NCI-H526 (cell line): ENCODE measurements around the gene PNKD.

Experiments used
- DNase-seq, 2 experiments: peaks; one replicate each; lab custom pipeline; 2025; lab: John Stamatoyannopoulos, UW

PNKD gene

GRCh38 chr2:218374795-218375194 is 104.5 kb downstream of the PNKD start:
- DNase-seq, result no peak

- DNase-seq, result no peak
Measured at GRCh38 chr2:218375212-218375611, 104.9 kb downstream of the PNKD start.

GRCh38 chr2:218378053-218378452 is 107.7 kb downstream of the PNKD start:
- no peak for DNase-seq

GRCh38 chr2:218381916-218382366 is 111.6 kb downstream of the PNKD start, which contains the start of gene SLC11A1:
Gene SLC11A1 (plus strand): TSS chr2:218382273. CDS start chr2:218382369, 96 bp downstream.
- DNase-seq, result no peak

GRCh38 chr2:218382785-218383184 is 112.5 kb downstream of the PNKD start:
- no peak for DNase-seq

GRCh38 chr2:218383892-218384519 is 113.7 kb downstream of the PNKD start:
- no peak for DNase-seq

- DNase-seq, result no peak
Measured at GRCh38 chr2:218384975-218385374, 114.7 kb downstream of the PNKD start.

GRCh38 chr2:218386505-218387368 is 116.4 kb downstream of the PNKD start:
- no peak for DNase-seq

GRCh38 chr2:218387369-218388194 is 117.3 kb downstream of the PNKD start:
- peak in 1 of 2 experiments; percentile 68 for DNase-seq

GRCh38 chr2:218389333-218390150 is 119.2 kb downstream of the PNKD start:
- no peak for DNase-seq

GRCh38 chr2:218391202-218391601 is 120.9 kb downstream of the PNKD start:
- no peak for DNase-seq

- no peak for DNase-seq
Measured at GRCh38 chr2:218392459-218392858, 122.1 kb downstream of the PNKD start.

GRCh38 chr2:218392891-218393462 is 122.7 kb downstream of the PNKD start:
- no peak for DNase-seq

GRCh38 chr2:218393750-218394290 is 123.5 kb downstream of the PNKD start:
- no peak for DNase-seq

- no peak for DNase-seq
Measured at GRCh38 chr2:218394298-218395089, 124.2 kb downstream of the PNKD start.

GRCh38 chr2:218395090-218395444 is 124.7 kb downstream of the PNKD start:
- no peak for DNase-seq

- peak in 1 of 2 experiments; percentile 65 for DNase-seq
Measured at GRCh38 chr2:218395456-218395825, 125.1 kb downstream of the PNKD start.

- DNase-seq, result peak; percentile 91 to 95
Measured at GRCh38 chr2:218395826-218396687, 125.7 kb downstream of the PNKD start.
